ENCODE results near the gene PUS7.

The PUS7 gene

GRCh38 chr7:105470090-105470489, 52.0 kb downstream of the PUS7 start:
- Histone ChIP-seq H3K4me2 (ENCODE audit: low read length) (no peak overlapping the region), H3K79me2 (ENCODE audit: insufficient read depth, low read length) (no peaks in the 10 kb centered on the region), H3K4me1 (ENCODE audit: insufficient read depth, low read length, severe bottlenecking) (no peaks in the 10 kb centered on the region), H3K27ac (ENCODE audit: low read depth, low read length, poor library complexity, severe bottlenecking) (no peak overlapping the region), H3K27me3 (ENCODE audit: insufficient read depth, low read length) (no peaks in the 10 kb centered on the region), H4K20me1 (ENCODE audit: insufficient read depth, low read length) (no peaks in the 10 kb centered on the region), H3K9ac (ENCODE audit: low read length) (no peak overlapping the region), H3K9me3 (ENCODE audit: low read length) (no peaks in the 10 kb centered on the region), H2AFZ (ENCODE audit: low read length) (no peak overlapping the region), H3F3A (ENCODE audit: insufficient read depth, low read length) (no peaks in the 10 kb centered on the region), H3K9me2 (ENCODE audit: low read depth, low read length) (no peaks in the 10 kb centered on the region), H3K4me3 (ENCODE audit: low read depth, low read length, poor library complexity, severe bottlenecking) (no peak overlapping the region), H3K36me3 (ENCODE audit: insufficient read depth, low read length) (peaks cover 18% of the 10 kb centered on the region; the same call in 1 of the 2 replicates)
- no peak for TF ChIP-seq EZH2 (IDR thresholded peaks at IDR 0.05; ENCODE audit: borderline replicate concordance, low read length)
- no peak for TF ChIP-seq CTCF (IDR thresholded peaks at IDR 0.05; ENCODE audit: low read length)

- Histone ChIP-seq H3K79me2 (ENCODE audit: insufficient read depth, low read length) (no peaks in the 10 kb centered on the region), H2AFZ (ENCODE audit: low read length) (no peak overlapping the region), H3K4me3 (ENCODE audit: low read depth, low read length, poor library complexity, severe bottlenecking) (no peak overlapping the region), H3K27me3 (ENCODE audit: insufficient read depth, low read length) (no peaks in the 10 kb centered on the region), H3K9me3 (ENCODE audit: low read length) (no peaks in the 10 kb centered on the region), H3K9ac (ENCODE audit: low read length) (no peak overlapping the region), H3K4me2 (ENCODE audit: low read length) (no peak overlapping the region), H3K27ac (ENCODE audit: low read depth, low read length, poor library complexity, severe bottlenecking) (no peak overlapping the region), H4K20me1 (ENCODE audit: insufficient read depth, low read length) (no peaks in the 10 kb centered on the region), H3K4me1 (ENCODE audit: insufficient read depth, low read length, severe bottlenecking) (peaks cover under 1% of the 10 kb centered on the region), H3K36me3 (ENCODE audit: insufficient read depth, low read length) (peaks cover 26% of the 10 kb centered on the region), H3F3A (ENCODE audit: insufficient read depth, low read length) (no peaks in the 10 kb centered on the region), H3K9me2 (ENCODE audit: low read depth, low read length) (no peaks in the 10 kb centered on the region)
- TF ChIP-seq CTCF (IDR thresholded peaks at IDR 0.05; ENCODE audit: low read length) (no peak), EZH2 (IDR thresholded peaks at IDR 0.05; ENCODE audit: borderline replicate concordance, low read length) (no peak)
Measured at GRCh38 chr7:105462765-105463420, 59.2 kb downstream of the PUS7 start.

- no peak for TF ChIP-seq EZH2 (IDR thresholded peaks at IDR 0.05; ENCODE audit: borderline replicate concordance, low read length)
- TF ChIP-seq CTCF (IDR thresholded peaks at IDR 0.05; ENCODE audit: low read length), result no peak
- no peaks in the 10 kb centered on the region for H3K27me3 ChIP-seq (ENCODE audit: insufficient read depth, low read length)
- H3K36me3 ChIP-seq (ENCODE audit: insufficient read depth, low read length), result peaks cover 30% of the 10 kb centered on the region
- H4K20me1 ChIP-seq (ENCODE audit: insufficient read depth, low read length), result no peaks in the 10 kb centered on the region
- H3F3A ChIP-seq (ENCODE audit: insufficient read depth, low read length), result no peaks in the 10 kb centered on the region
- no peak overlapping the region for H3K9ac ChIP-seq (ENCODE audit: low read length)
- H3K4me1 ChIP-seq (ENCODE audit: insufficient read depth, low read length, severe bottlenecking), result peaks cover 4% of the 10 kb centered on the region
- no peak overlapping the region for H2AFZ ChIP-seq (ENCODE audit: low read length)
- no peak overlapping the region for H3K27ac ChIP-seq (ENCODE audit: low read depth, low read length, poor library complexity, severe bottlenecking)
- H3K79me2 ChIP-seq (ENCODE audit: insufficient read depth, low read length), result no peaks in the 10 kb centered on the region
- H3K4me2 ChIP-seq (ENCODE audit: low read length), result no peak overlapping the region
- H3K9me3 ChIP-seq (ENCODE audit: low read length), result no peaks in the 10 kb centered on the region
- H3K4me3 ChIP-seq (ENCODE audit: low read depth, low read length, poor library complexity, severe bottlenecking), result no peak overlapping the region
- H3K9me2 ChIP-seq (ENCODE audit: low read depth, low read length), result no peaks in the 10 kb centered on the region
Measured at GRCh38 chr7:105461518-105461917, 60.6 kb downstream of the PUS7 start.
